Endothelial cell of umbilical vein (primary cell): Measurements from ENCODE around the gene ZNF714. TPM values are rescaled to one million over a fixed set of nuclear protein-coding genes. Genes with fewer than 3 reads are reported as not detected.

Source experiments
- BruUV-seq: library from RNA; stranded (reverse); fragments of 400-500 nt; replicated peaks from 2 replicates; lab custom pipeline; 2021; lab: Mats Ljungman, UMichigan
- CTCF ChIA-PET: fragments of 300-600, 350-600 bp; sonication (Branson Sonifier 250); formaldehyde crosslinking; loops from one replicate; lab custom pipeline; 2021; ENCODE audit warnings: antibody characterized with exemption, inconsistent platforms; lab: Charles Lee
- POLR2A ChIA-PET: fragments of 300-600, 350-600 bp; sonication (Branson Sonifier 250); formaldehyde crosslinking; loops from one replicate; lab custom pipeline; 2021; ENCODE audit warnings: antibody characterized with exemption, inconsistent platforms; lab: Charles Lee
- DNase-seq: peaks from one replicate; pipeline ENCODE4 v3.0.0-alpha.2; 2011; ENCODE audit warnings: low read depth, low spot score
- FAIRE-seq: peaks from 2 replicates; lab custom pipeline; 2011; peaks lifted over from hg19 to GRCh38; lab: Jason Lieb, UNC
- H2AFZ ChIP-seq: 2 replicates; pipeline ENCODE4 v1.6.0; 2012; ENCODE audit warnings: low read depth, low read length, control low read depth, inconsistent platforms
- H3K27ac ChIP-seq: 2 replicates; pipeline ENCODE4 v1.5.1; 2011; ENCODE audit warnings: low read depth, mild to moderate bottlenecking, control low read depth, low read length, moderate library complexity; ENCODE audit not compliant: insufficient read depth
- H3K27me3 ChIP-seq, 2 experiments: 2 replicates each; pipeline versions ENCODE4 v1.6.0 to v1.6.1; 2011; ENCODE audit warnings: low read length in 2 of 2, mixed read lengths in 1 of 2; ENCODE audit not compliant: control insufficient read depth in 2 of 2, insufficient read depth in 2 of 2
- H3K36me3 ChIP-seq, 2 experiments: 2 replicates in 1 of 2; 3 replicates in 1 of 2; pipeline ENCODE4 v1.5.1; 2011; ENCODE audit warnings: low read length in 2 of 2, mild to moderate bottlenecking in 1 of 2, moderate library complexity in 1 of 2; ENCODE audit not compliant: control insufficient read depth in 2 of 2, insufficient read depth in 2 of 2; ENCODE audit errors: extremely low read depth in 1 of 2
- H3K4me1 ChIP-seq: 3 replicates; pipeline ENCODE4 v1.5.1; 2011; ENCODE audit warnings: mild to moderate bottlenecking, low read length; ENCODE audit not compliant: control insufficient read depth, insufficient read depth; ENCODE audit errors: extremely low read depth
- H3K4me2 ChIP-seq: 2 replicates; pipeline ENCODE4 v1.6.1; 2011; ENCODE audit warnings: low read length, control low read depth, mixed read lengths; ENCODE audit not compliant: insufficient read depth
- H3K4me3 ChIP-seq, 3 experiments: fragments of 200-600 bp in 1 of 3; sonication (generic), shearing (Covaris generic) in 1 of 3; replicated peaks in 1 of 3; 2 replicates each; pipeline ENCODE4 v1.5.1; 2011 to 2016; ENCODE audit warnings: control low read depth in 3 of 3, low read length in 3 of 3, mild to moderate bottlenecking in 2 of 3, inconsistent platforms in 1 of 3, low read depth in 1 of 3, moderate library complexity in 1 of 3; ENCODE audit not compliant: insufficient read depth in 1 of 3
- H3K79me2 ChIP-seq: 2 replicates; pipeline ENCODE4 v1.6.0; 2012; ENCODE audit warnings: low read length, inconsistent platforms; ENCODE audit not compliant: control insufficient read depth, insufficient read depth
- H3K9ac ChIP-seq: replicated peaks from 2 replicates; pipeline ENCODE3; 2011; ENCODE audit warnings: low read length, control low read depth; ENCODE audit not compliant: insufficient read depth; ENCODE audit errors: extremely low read depth
- H3K9me1 ChIP-seq: replicated peaks from 3 replicates; pipeline ENCODE4 v1.6.0; 2011; ENCODE audit warnings: mild to moderate bottlenecking, low read length; ENCODE audit not compliant: control insufficient read depth, insufficient read depth; ENCODE audit errors: extremely low read depth
- H3K9me3 ChIP-seq: replicated peaks from 2 replicates; pipeline ENCODE4 v1.5.1; 2012; ENCODE audit warnings: low read length, inconsistent platforms; ENCODE audit not compliant: control insufficient read depth, insufficient read depth
- H4K20me1 ChIP-seq: replicated peaks from 2 replicates; pipeline ENCODE3; 2011; ENCODE audit warnings: mild to moderate bottlenecking, low read length; ENCODE audit not compliant: control insufficient read depth, insufficient read depth; ENCODE audit errors: extremely low read depth
- EZH2 ChIP-seq: IDR thresholded peaks from 2 replicates; pipeline ENCODE4 v1.6.1; 2012; ENCODE audit warnings: borderline replicate concordance, low read depth, mild to moderate bottlenecking, moderate library complexity, low read length, inconsistent platforms; ENCODE audit not compliant: severe bottlenecking
- FOS ChIP-seq: IDR thresholded peaks from 2 replicates; pipeline ENCODE4 v1.6.1; 2011; ENCODE audit warnings: mild to moderate bottlenecking, low read length, moderate library complexity, borderline replicate concordance; ENCODE audit not compliant: insufficient read depth
- GATA2 ChIP-seq: IDR thresholded peaks from 2 replicates; pipeline ENCODE4 v1.7.0; 2011; ENCODE audit warnings: low read depth, mild to moderate bottlenecking, moderate library complexity, mixed read lengths, low read length; ENCODE audit not compliant: insufficient read length, insufficient read depth
- JUN ChIP-seq: IDR thresholded peaks from 2 replicates; pipeline ENCODE4 v1.6.1; 2011; ENCODE audit warnings: borderline replicate concordance, low read depth; ENCODE audit not compliant: insufficient read length, insufficient read depth
- MYC ChIP-seq: IDR thresholded peaks from one replicate; pipeline ENCODE4 v1.6.1; 2011; ENCODE audit warnings: mild to moderate bottlenecking, low read depth, low read length
- POLR2A ChIP-seq: IDR thresholded peaks from 2 replicates; pipeline ENCODE4 v1.6.1; 2012; ENCODE audit warnings: low read depth, mild to moderate bottlenecking, control low read depth, low read length
- POLR2AphosphoS5 ChIP-seq: IDR thresholded peaks from 2 replicates; pipeline ENCODE4 v1.6.1; 2012; ENCODE audit warnings: low read depth, mild to moderate bottlenecking, control low read depth, low read length, moderate library complexity; ENCODE audit not compliant: insufficient read depth
- dilution Hi-C: fragments of 300-500 bp; cut with MboI; formaldehyde crosslinking; loops from one replicate; pipeline ENCODE4 v1.15.0; 2019; ENCODE audit warnings: low sequenced_read_pairs; ENCODE audit not compliant: extremely low pct_ligation_motif_present
- intact Hi-C: fragments of 100-400 bp; cut with micrococcal nuclease; formaldehyde crosslinking; loops from one replicate; pipeline ENCODE4 v1.10.0; 2022
- polyA plus RNA-seq, 4 experiments: library from polyadenylated mRNA; depleted of rRNA in 3 of 4; stranded (reverse) in 3 of 4; unstranded in 1 of 4; fragments of >200 nt; gene quantifications; 2 replicates each; pipeline versions ENCODE4 v1.2.1 to v1.2.3, GENCODE V29; 2011 to 2012; ENCODE audit warnings: missing spikeins in 1 of 4
- total RNA-seq: library from RNA; stranded (reverse); gene quantifications from 2 replicates; pipeline ENCODE4 v1.2.3, GENCODE V29; 2021
- TF ChIP-seq, protein P1 (sequence below): IDR thresholded peaks from 2 replicates; pipeline ENCODE4 v1.6.1; 2011; ENCODE audit not compliant: insufficient read depth, insufficient read length
- TF ChIP-seq, protein P2 (sequence below), 2 donors: IDR thresholded peaks; 1 replicate in 1 of 2; 2 replicates in 1 of 2; pipeline ENCODE4 v1.5.1; 2011; ENCODE audit warnings: low read length in 2 of 2, mild to moderate bottlenecking in 2 of 2, moderate library complexity in 2 of 2, control low read depth in 1 of 2, inconsistent platforms in 1 of 2, low read depth in 1 of 2; ENCODE audit not compliant: insufficient read depth in 1 of 2; ENCODE audit errors: extremely low read depth in 1 of 2

Gene ZNF714
- total and polyA plus RNA-seq, 2 donors (not counting 3 experiments of a cell fraction or from before 2014, with no cell fraction given) = 3.4 to 15.0 TPM

DNA sequence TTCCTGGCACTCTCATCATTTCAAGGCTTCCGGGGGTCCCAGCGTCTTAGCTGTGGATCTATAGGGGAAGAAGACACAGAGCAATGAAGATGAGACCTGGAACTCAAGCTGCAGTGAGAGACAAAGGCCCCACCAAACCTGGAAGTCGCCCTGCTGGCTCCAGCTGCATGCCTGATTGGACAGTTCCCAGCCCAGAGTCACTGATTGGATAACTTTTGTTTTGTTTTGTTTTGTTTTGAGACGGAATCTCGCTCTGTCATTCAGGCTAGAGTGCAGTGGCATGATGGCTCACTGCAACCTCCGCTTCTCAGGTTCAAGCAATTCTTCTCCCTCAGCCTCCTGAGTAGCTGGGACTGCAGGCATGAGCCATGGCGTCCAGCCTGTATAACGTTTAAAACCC, 53.4 kb downstream of the ZNF714 start:
- H3K27ac ChIP-seq = no peak overlapping the region
- H3K27me3 ChIP-seq = no peaks in the 10 kb centered on the region
- no peaks in the 10 kb centered on the region for H4K20me1 ChIP-seq
- H3K9me1 ChIP-seq = no peaks in the 10 kb centered on the region
- POLR2A ChIA-PET = no interaction called here
- dilution Hi-C loops = no loop called here
- FAIRE-seq = no peak
- H3K4me1 ChIP-seq = no peaks in the 10 kb centered on the region
- no peak overlapping the region for H3K4me3 ChIP-seq
- intact Hi-C loops = no loop called here
- no peaks in the 10 kb centered on the region for H3K36me3 ChIP-seq
- CTCF ChIA-PET = no interaction called here
- H3K4me2 ChIP-seq = no peak overlapping the region
- no peak overlapping the region for H3K9ac ChIP-seq
- H3K9me3 ChIP-seq = no peaks in the 10 kb centered on the region
- H2AFZ ChIP-seq = no peak overlapping the region
- DNase-seq = no peak
- no peak for TF ChIP-seq GATA2
- no peak for TF ChIP-seq FOS
- TF ChIP-seq POLR2AphosphoS5 = no peak
- TF ChIP-seq, protein P1, sequence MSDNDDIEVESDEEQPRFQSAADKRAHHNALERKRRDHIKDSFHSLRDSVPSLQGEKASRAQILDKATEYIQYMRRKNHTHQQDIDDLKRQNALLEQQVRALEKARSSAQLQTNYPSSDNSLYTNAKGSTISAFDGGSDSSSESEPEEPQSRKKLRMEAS = no peak
- TF ChIP-seq POLR2A = no peak
- no peaks in the 10 kb centered on the region for H3K79me2 ChIP-seq
- no TSS peak for BruUV-seq

DNA sequence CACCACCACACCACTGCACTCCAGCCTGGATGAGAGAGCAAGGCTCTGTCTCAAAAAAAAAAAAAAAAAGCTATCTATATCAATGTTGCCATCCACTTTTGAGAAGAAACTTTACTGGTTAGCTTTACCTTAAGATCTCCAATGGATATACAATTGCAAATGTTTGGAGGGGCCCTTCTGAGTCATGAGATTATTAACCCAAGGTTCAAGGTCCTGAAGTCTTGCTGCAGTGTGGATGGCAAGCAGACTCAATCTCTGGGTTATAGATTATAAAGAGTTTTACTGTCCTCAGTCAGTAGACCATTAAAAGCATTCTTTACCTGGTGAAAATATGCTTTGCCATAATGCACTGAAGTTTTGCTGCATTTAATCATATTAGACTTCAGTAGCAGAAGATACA, 56.1 kb downstream of the ZNF714 start:
- Histone ChIP-seq H3K9me3 (no peaks in the 10 kb centered on the region), H3K4me1 (peaks cover 5% of the 10 kb centered on the region), H3K36me3 (no peaks in the 10 kb centered on the region), H3K79me2 (peaks cover 11% of the 10 kb centered on the region), H4K20me1 (no peaks in the 10 kb centered on the region), H3K9me1 (no peaks in the 10 kb centered on the region), H3K27me3 (no peaks in the 10 kb centered on the region), H3K4me2 (no peak overlapping the region), H2AFZ (no peak overlapping the region), H3K9ac (no peak overlapping the region), H3K4me3 (no peak overlapping the region), H3K27ac (no peak overlapping the region)
- BruUV-seq = no TSS peak
- POLR2A ChIA-PET = no interaction called here
- intact Hi-C loops = no loop called here
- dilution Hi-C loops = no loop called here
- FAIRE-seq (no peak), DNase-seq (no peak)
- TF ChIP-seq POLR2A (no peak), POLR2AphosphoS5 (no peak), GATA2 (no peak), EZH2 (no peak), FOS (no peak), MYC (no peak), JUN (no peak)
- TF ChIP-seq, protein P1 = no peak
- TF ChIP-seq, protein P2, sequence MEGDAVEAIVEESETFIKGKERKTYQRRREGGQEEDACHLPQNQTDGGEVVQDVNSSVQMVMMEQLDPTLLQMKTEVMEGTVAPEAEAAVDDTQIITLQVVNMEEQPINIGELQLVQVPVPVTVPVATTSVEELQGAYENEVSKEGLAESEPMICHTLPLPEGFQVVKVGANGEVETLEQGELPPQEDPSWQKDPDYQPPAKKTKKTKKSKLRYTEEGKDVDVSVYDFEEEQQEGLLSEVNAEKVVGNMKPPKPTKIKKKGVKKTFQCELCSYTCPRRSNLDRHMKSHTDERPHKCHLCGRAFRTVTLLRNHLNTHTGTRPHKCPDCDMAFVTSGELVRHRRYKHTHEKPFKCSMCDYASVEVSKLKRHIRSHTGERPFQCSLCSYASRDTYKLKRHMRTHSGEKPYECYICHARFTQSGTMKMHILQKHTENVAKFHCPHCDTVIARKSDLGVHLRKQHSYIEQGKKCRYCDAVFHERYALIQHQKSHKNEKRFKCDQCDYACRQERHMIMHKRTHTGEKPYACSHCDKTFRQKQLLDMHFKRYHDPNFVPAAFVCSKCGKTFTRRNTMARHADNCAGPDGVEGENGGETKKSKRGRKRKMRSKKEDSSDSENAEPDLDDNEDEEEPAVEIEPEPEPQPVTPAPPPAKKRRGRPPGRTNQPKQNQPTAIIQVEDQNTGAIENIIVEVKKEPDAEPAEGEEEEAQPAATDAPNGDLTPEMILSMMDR (IDR thresholded peaks at IDR 0.05; ENCODE audit: extremely low read depth in 1 of 2, insufficient read depth in 1 of 2, low read depth in 1 of 2, low read length in 2 of 2) = no peak
- CTCF ChIA-PET = no interaction called here
